SW480 (cell line): ENCODE measurements around the gene PDE3A.

Experiments
- DNase-seq: peaks from one replicate; pipeline ENCODE4 v3.0.0-alpha.2; 2016; ENCODE audit warnings: low spot score

The PDE3A gene

GRCh38 chr12:20458011-20458410, 89.7 kb downstream of the PDE3A start:
- no peak for DNase-seq

- DNase-seq: no peak
Observed at GRCh38 chr12:20459920-20460319, 91.6 kb downstream of the PDE3A start.

GRCh38 chr12:20460956-20461355, 92.6 kb downstream of the PDE3A start:
- DNase-seq: no peak

- peak; percentile 21 for DNase-seq
Observed at GRCh38 chr12:20463913-20464524, 95.7 kb downstream of the PDE3A start.

- no peak for DNase-seq
Observed at GRCh38 chr12:20469300-20469699, 101.0 kb downstream of the PDE3A start.

GRCh38 chr12:20469756-20470155, 101.4 kb downstream of the PDE3A start:
- DNase-seq: no peak

GRCh38 chr12:20472102-20472782, 103.9 kb downstream of the PDE3A start:
- no peak for DNase-seq

GRCh38 chr12:20473133-20473532, 104.8 kb downstream of the PDE3A start:
- DNase-seq: no peak

GRCh38 chr12:20474016-20474415, 105.7 kb downstream of the PDE3A start:
- DNase-seq: no peak

- no peak for DNase-seq
Observed at GRCh38 chr12:20474443-20474842, 106.1 kb downstream of the PDE3A start.

GRCh38 chr12:20475542-20475941, 107.2 kb downstream of the PDE3A start:
- no peak for DNase-seq

- DNase-seq: no peak
Observed at GRCh38 chr12:20476551-20476950, 108.2 kb downstream of the PDE3A start.

GRCh38 chr12:20477255-20477654, 108.9 kb downstream of the PDE3A start:
- no peak for DNase-seq

GRCh38 chr12:20477672-20478071, 109.3 kb downstream of the PDE3A start:
- no peak for DNase-seq

GRCh38 chr12:20482491-20483054, 114.2 kb downstream of the PDE3A start:
- DNase-seq: no peak

GRCh38 chr12:20483776-20484175, 115.4 kb downstream of the PDE3A start:
- no peak for DNase-seq

GRCh38 chr12:20486233-20486632, 117.9 kb downstream of the PDE3A start:
- DNase-seq: no peak

- no peak for DNase-seq
Observed at GRCh38 chr12:20487519-20487918, 119.2 kb downstream of the PDE3A start.

GRCh38 chr12:20489645-20490044, 121.3 kb downstream of the PDE3A start:
- DNase-seq: no peak

- no peak for DNase-seq
Observed at GRCh38 chr12:20490213-20490612, 121.9 kb downstream of the PDE3A start.

- DNase-seq: no peak
Observed at GRCh38 chr12:20491290-20491689, 123.0 kb downstream of the PDE3A start.

- no peak for DNase-seq
Observed at GRCh38 chr12:20492251-20492760, 124.0 kb downstream of the PDE3A start.

- no peak for DNase-seq
Observed at GRCh38 chr12:20493934-20494333, 125.6 kb downstream of the PDE3A start.
